Testis (tissue), 3 donors: ENCODE data around the gene EFL1. TPM values are rescaled to one million over a fixed set of nuclear protein-coding genes. Genes with fewer than 3 reads are reported as not detected.
"Not testable (repeated sequence)": the region's sequence is repeated elsewhere in the genome, so short reads cannot be mapped to it uniquely, and the experiment has no call there.

ENCODE experiments used
- DNase-seq: peaks from one replicate; pipeline ENCODE4 v3.0.0-alpha.2; 2019
- H3K27ac ChIP-seq, 2 donors: fragments of 200-600 bp; sonication (generic); one replicate each; pipeline ENCODE4 v1.5.1; 2019
- H3K27me3 ChIP-seq: fragments of 200-600 bp; sonication (generic); one replicate; pipeline ENCODE4 v1.5.1; 2019
- H3K36me3 ChIP-seq: fragments of 200-600 bp; sonication (generic); one replicate; pipeline ENCODE4 v1.5.1; 2017; ENCODE audit warnings: low read depth; ENCODE audit errors: missing control alignments
- H3K4me1 ChIP-seq: fragments of 200-600 bp; sonication (generic); one replicate; pipeline ENCODE4 v1.5.1; 2019
- H3K4me3 ChIP-seq, 2 donors: fragments of 200-600 bp; sonication (generic); one replicate each; pipeline ENCODE4 v1.5.1; 2017 to 2019
- H3K9me3 ChIP-seq: fragments of 200-600 bp; sonication (generic); one replicate; pipeline ENCODE4 v1.5.1; 2017
- CTCF ChIP-seq, 3 experiments: fragments of 450-650 bp in 2 of 3; fragments of 200-600 bp in 1 of 3; sonication (generic) in 1 of 3; IDR thresholded peaks; one replicate each; pipeline ENCODE4 v1.5.1; 2016 to 2019; ENCODE audit warnings: antibody characterized with exemption in 3 of 3, mild to moderate bottlenecking in 2 of 3, moderate library complexity in 1 of 3
- POLR2A ChIP-seq: fragments of 450-650 bp; IDR thresholded peaks from one replicate; pipeline ENCODE4 v1.6.1; 2017; ENCODE audit warnings: antibody characterized with exemption, mild to moderate bottlenecking, moderate library complexity
- WGBS, 2 donors: methylation state at CpG; one replicate each; pipeline ENCODE4 v1.1.5; 2018; 5-methylcytosine and 5-hydroxymethylcytosine counted together
- intact Hi-C: fragments of 100-400 bp; cut with DNase I; formaldehyde crosslinking; loops from one replicate; pipeline ENCODE4 v1.15.1; 2023; ENCODE audit warnings: low total_unique reads
- polyA plus RNA-seq: library from polyadenylated mRNA; stranded (reverse); fragments of 350-450 nt; fragmentation: Illumina TruSeq; extraction: RNeasy Lipid Tissue Mini Kit (QIAGEN cat#74804); gene quantifications from one replicate; pipeline ENCODE4 v1.2.3, GENCODE V29; 2014; ENCODE audit warnings: low read depth, low replicate concordance; ENCODE audit not compliant: insufficient read depth
- total RNA-seq, 2 donors: library from RNA; depleted of rRNA; stranded (reverse); fragments of >200 nt; gene quantifications; one replicate each; pipeline ENCODE4 v1.2.3, GENCODE V29; 2016

Gene EFL1
- total and polyA plus RNA-seq, 3 donors from 2014 or later = 30.6 to 35.0 (median 34.3) TPM

GRCh38 chr15:82241836-82242499 lies 20.6 kb downstream of the EFL1 start:
- H3K4me1 ChIP-seq, H3K9me3 ChIP-seq, intact Hi-C loops, H3K27me3 ChIP-seq, H3K4me3 ChIP-seq, DNase-seq, H3K36me3 ChIP-seq, H3K27ac ChIP-seq: not testable (repeated sequence)
- WGBS, 2 donors = 95 to 97% methylated on average over 1 of the region's 1 CpG

GRCh38 chr15:82239685-82240391 lies 22.7 kb downstream of the EFL1 start:
- 92 to 94% methylated on average over 5 of the region's 5 CpGs for WGBS, 2 donors
- no peaks in the 10 kb centered on the region for H3K4me1 ChIP-seq
- H3K27ac ChIP-seq = no peak overlapping the region
- no peaks in the 10 kb centered on the region for H3K36me3 ChIP-seq
- intact Hi-C loops = no loop called here
- TF ChIP-seq POLR2A = no peak
- no peak for TF ChIP-seq CTCF (IDR thresholded peaks at IDR 0.05)
- no peak overlapping the region for H3K4me3 ChIP-seq
- no peaks in the 10 kb centered on the region for H3K27me3 ChIP-seq
- no peaks in the 10 kb centered on the region for H3K9me3 ChIP-seq
- no peak for DNase-seq

GRCh38 chr15:82237944-82238534 lies 24.5 kb downstream of the EFL1 start:
- H3K4me1 ChIP-seq, H3K27ac ChIP-seq, H3K4me3 ChIP-seq, H3K36me3 ChIP-seq, intact Hi-C loops, H3K9me3 ChIP-seq, DNase-seq, H3K27me3 ChIP-seq: not testable (repeated sequence)
- WGBS, 2 donors = 51 to 65% methylated on average over 2 of the region's 3 CpGs

GRCh38 chr15:82231842-82232241 lies 30.7 kb downstream of the EFL1 start:
- 85 to 96% methylated on average over 2 of the region's 2 CpGs for WGBS, 2 donors
- Histone ChIP-seq H3K4me3 (no peak overlapping the region), H3K27me3 (no peaks in the 10 kb centered on the region), H3K36me3 (no peaks in the 10 kb centered on the region), H3K9me3 (no peaks in the 10 kb centered on the region), H3K4me1 (no peaks in the 10 kb centered on the region), H3K27ac (no peak overlapping the region)
- TF ChIP-seq POLR2A = no peak
- no peak for TF ChIP-seq CTCF (IDR thresholded peaks at IDR 0.05)
- DNase-seq = no peak
- intact Hi-C loops = no loop called here

GRCh38 chr15:82231233-82231632 lies 31.3 kb downstream of the EFL1 start:
- intact Hi-C loops = no loop called here
- Histone ChIP-seq H3K27me3 (no peaks in the 10 kb centered on the region), H3K4me1 (no peaks in the 10 kb centered on the region), H3K36me3 (no peaks in the 10 kb centered on the region), H3K9me3 (no peaks in the 10 kb centered on the region), H3K4me3 (no peak overlapping the region), H3K27ac (no peak overlapping the region)
- WGBS, 2 donors = 83 to 86% methylated on average over 2 of the region's 2 CpGs
- TF ChIP-seq CTCF (IDR thresholded peaks at IDR 0.05) = no peak
- TF ChIP-seq POLR2A = no peak
- no peak for DNase-seq
